ENCODE measurements around the gene TNPO1. TPM values are rescaled to one million over a fixed set of nuclear protein-coding genes. Genes with fewer than 3 reads are reported as not detected.

TNPO1 gene
- total and polyA plus RNA-seq, 10 of the 15 experiments (the other 5 are each of a cell fraction or from before 2014, with no cell fraction given), result 18.1 to 123 (median 79.2) TPM

DNA sequence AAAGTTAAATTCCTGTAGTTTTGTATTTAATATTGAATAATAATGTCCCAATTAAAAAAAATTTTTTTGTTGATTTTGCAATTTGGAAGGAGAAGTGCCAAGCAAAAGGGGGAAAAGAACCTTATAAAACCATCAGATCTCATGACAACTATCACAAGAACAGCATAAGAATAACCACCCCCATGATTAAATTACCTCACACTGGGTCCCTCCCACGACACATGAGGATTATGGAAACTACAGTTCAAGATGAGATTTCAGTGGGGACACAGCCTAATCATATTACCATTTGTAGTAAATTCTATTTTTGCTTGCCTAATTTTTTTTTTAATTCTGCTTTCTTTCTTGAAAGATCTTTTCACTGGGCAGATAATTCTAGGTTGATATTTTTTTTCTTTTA is 106.0 kb downstream of the TNPO1 start:
- DNase-seq (ENCODE audit: low read depth, low spot score) (no peak), ATAC-seq (no peak), FAIRE-seq (no peak)
- ChIA-PET POLR2A (no interaction called here), RAD21 (ENCODE audit: unreplicated experiment) (no interaction called here), SMC1A (ENCODE audit: uncharacterized antibody, unreplicated experiment) (no interaction called here), CTCF (no interaction called here)
- TF ChIP-seq CBX5 (IDR thresholded peaks at IDR 0.05; ENCODE audit: low read depth) (no peak), RUNX3 (IDR thresholded peaks at IDR 0.05; ENCODE audit: low read length) (no peak), SUPT20H (IDR thresholded peaks at IDR 0.05; ENCODE audit: borderline replicate concordance, control insufficient read depth, low read depth, low read length) (no peak)
- Histone ChIP-seq H3K4me2 (ENCODE audit: control insufficient read depth, insufficient read depth) (no peak overlapping the region), H3K79me2 (ENCODE audit: control insufficient read depth, insufficient read depth, low read length) (no peaks in the 10 kb centered on the region), H3K4me3 (no peak overlapping the region), H3K9ac (ENCODE audit: control insufficient read depth, insufficient read depth, low read length) (no peak overlapping the region), H3K4me1 (ENCODE audit: control insufficient read depth, insufficient read depth, low read length) (no peaks in the 10 kb centered on the region), H3K36me3 (ENCODE audit: control insufficient read depth in 2 of 2, insufficient read depth in 2 of 2, low read length in 1 of 2) (no peaks in the 10 kb centered on the region), H3K27ac (ENCODE audit: control insufficient read depth, insufficient read depth) (no peak overlapping the region), H3K9me3 (replicated peaks; ENCODE audit: control insufficient read depth, insufficient read depth, low read length) (no peaks in the 10 kb centered on the region), H3K27me3 (replicated peaks in 1 of 2; ENCODE audit: control insufficient read depth in 2 of 2, insufficient read depth in 2 of 2, low read length in 1 of 2) (no peaks in the 10 kb centered on the region), H2AFZ (ENCODE audit: control insufficient read depth, low read depth, low read length) (no peak overlapping the region), H4K20me1 (ENCODE audit: control insufficient read depth, insufficient read depth) (no peaks in the 10 kb centered on the region; the same call in 1 of the 2 replicates)
- no TSS peak for BruUV-seq (replicated peaks)
- 0% methylated on average over 1 of the region's 1 CpG for WGBS (ENCODE audit: insufficient coverage, insufficient replicate concordance, low lambda C conversion rate, missing lambda C conversion rate)
- in situ Hi-C loops (cut with MboI), result no loop called here
- intact Hi-C loops (cut with micrococcal nuclease; ENCODE audit: unreplicated experiment), result no loop called here

DNA sequence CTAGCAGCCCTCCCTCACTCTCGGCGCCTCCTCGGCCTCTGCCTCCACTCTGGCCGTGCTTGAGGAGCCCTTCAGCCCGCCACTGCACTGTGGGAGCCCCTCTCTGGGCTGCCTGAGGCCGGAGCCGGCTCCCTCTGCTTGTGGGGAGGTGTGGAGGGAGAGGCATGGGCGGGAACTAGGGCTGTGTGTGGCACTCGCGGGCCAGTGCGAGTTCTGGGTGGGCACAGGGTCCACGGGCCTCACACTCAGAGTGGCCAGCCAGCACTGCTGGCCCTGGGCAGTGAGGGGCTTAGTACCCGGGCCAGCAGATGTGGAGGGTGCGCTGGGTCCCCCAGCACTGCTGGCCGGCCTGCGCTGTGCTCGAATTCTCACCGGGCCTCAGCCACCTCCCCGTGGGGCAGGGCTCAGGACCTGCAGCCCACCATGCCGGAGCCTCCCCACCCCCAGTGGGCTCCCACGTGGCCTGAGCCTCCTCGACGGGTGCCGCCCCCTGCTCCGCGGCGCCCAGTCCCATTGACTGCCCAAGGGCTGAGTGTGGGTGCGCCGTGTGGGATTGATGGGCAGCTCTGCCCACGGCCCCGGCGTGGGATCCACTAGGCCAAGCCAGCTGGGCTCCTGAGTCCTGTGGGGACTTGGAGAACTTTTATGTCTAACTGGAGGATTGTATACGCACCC is 109.0 kb downstream of the TNPO1 start:
- ChIA-PET POLR2A (no interaction called here), SMC1A (ENCODE audit: uncharacterized antibody, unreplicated experiment) (no interaction called here), CTCF (no interaction called here), RAD21 (ENCODE audit: unreplicated experiment) (no interaction called here)
- no peak overlapping the region for H2AFZ ChIP-seq (ENCODE audit: control insufficient read depth, low read depth, low read length)
- no peak overlapping the region for H3K4me2 ChIP-seq (ENCODE audit: control insufficient read depth, insufficient read depth)
- H3K9ac ChIP-seq (ENCODE audit: control insufficient read depth, insufficient read depth, low read length), result no peak overlapping the region
- ATAC-seq (no peak), DNase-seq (ENCODE audit: low read depth, low spot score) (no peak), FAIRE-seq (no peak)
- H3K4me1 ChIP-seq (ENCODE audit: control insufficient read depth, insufficient read depth, low read length), result no peaks in the 10 kb centered on the region
- BruUV-seq (replicated peaks), result no TSS peak
- H3K9me3 ChIP-seq (replicated peaks; ENCODE audit: control insufficient read depth, insufficient read depth, low read length), result no peaks in the 10 kb centered on the region
- no peak overlapping the region for H3K4me3 ChIP-seq
- intact Hi-C loops (cut with micrococcal nuclease; ENCODE audit: unreplicated experiment), result no loop called here
- H3K36me3 ChIP-seq (ENCODE audit: control insufficient read depth in 2 of 2, insufficient read depth in 2 of 2, low read length in 1 of 2), result no peaks in the 10 kb centered on the region
- TF ChIP-seq CHD1 (IDR thresholded peaks at IDR 0.05; ENCODE audit: low read depth, low read length) (no peak), RFX5 (IDR thresholded peaks at IDR 0.05; ENCODE audit: low read depth, low read length) (no peak), EP300 (IDR thresholded peaks at IDR 0.05; ENCODE audit: borderline replicate concordance in 1 of 2, control insufficient read depth in 1 of 2, low read depth in 2 of 2, low read length in 2 of 2) (no peak), NBN (IDR thresholded peaks at IDR 0.05) (no peak), SMAD5 (IDR thresholded peaks at IDR 0.05; ENCODE audit: low read depth) (no peak), SIN3A (IDR thresholded peaks at IDR 0.05; ENCODE audit: low read depth, low read length) (no peak), TCF12 (IDR thresholded peaks at IDR 0.05; ENCODE audit: low read depth, low read length) (no peak), POLR2A (IDR thresholded peaks at IDR 0.05; ENCODE audit: low read depth, low read length) (no peak), CEBPB (IDR thresholded peaks at IDR 0.05; ENCODE audit: borderline replicate concordance in 1 of 2, low read depth in 2 of 2, low read length in 2 of 2) (no peak), KAT2A (conservative IDR thresholded peaks at IDR 0.05; ENCODE audit: control insufficient read depth, low read depth, low read length) (no peak)
- TF ChIP-seq, protein P1, sequence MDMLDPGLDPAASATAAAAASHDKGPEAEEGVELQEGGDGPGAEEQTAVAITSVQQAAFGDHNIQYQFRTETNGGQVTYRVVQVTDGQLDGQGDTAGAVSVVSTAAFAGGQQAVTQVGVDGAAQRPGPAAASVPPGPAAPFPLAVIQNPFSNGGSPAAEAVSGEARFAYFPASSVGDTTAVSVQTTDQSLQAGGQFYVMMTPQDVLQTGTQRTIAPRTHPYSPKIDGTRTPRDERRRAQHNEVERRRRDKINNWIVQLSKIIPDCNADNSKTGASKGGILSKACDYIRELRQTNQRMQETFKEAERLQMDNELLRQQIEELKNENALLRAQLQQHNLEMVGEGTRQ (IDR thresholded peaks at IDR 0.05; ENCODE audit: borderline replicate concordance, low read depth, low read length), result no peak
- TF ChIP-seq, protein P2, sequence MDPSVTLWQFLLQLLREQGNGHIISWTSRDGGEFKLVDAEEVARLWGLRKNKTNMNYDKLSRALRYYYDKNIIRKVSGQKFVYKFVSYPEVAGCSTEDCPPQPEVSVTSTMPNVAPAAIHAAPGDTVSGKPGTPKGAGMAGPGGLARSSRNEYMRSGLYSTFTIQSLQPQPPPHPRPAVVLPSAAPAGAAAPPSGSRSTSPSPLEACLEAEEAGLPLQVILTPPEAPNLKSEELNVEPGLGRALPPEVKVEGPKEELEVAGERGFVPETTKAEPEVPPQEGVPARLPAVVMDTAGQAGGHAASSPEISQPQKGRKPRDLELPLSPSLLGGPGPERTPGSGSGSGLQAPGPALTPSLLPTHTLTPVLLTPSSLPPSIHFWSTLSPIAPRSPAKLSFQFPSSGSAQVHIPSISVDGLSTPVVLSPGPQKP (IDR thresholded peaks at IDR 0.05; ENCODE audit: low read depth, low read length), result no peak
- 58% methylated on average over 33 of the region's 33 CpGs for WGBS (ENCODE audit: insufficient coverage, insufficient replicate concordance, low lambda C conversion rate, missing lambda C conversion rate)
- H3K27ac ChIP-seq (ENCODE audit: control insufficient read depth, insufficient read depth), result no peak overlapping the region
- H3K27me3 ChIP-seq (replicated peaks in 1 of 2; ENCODE audit: control insufficient read depth in 2 of 2, insufficient read depth in 2 of 2, low read length in 1 of 2), result no peaks in the 10 kb centered on the region
- in situ Hi-C loops (cut with MboI), result no loop called here
- no peaks in the 10 kb centered on the region for H3K79me2 ChIP-seq (ENCODE audit: control insufficient read depth, insufficient read depth, low read length)
- H4K20me1 ChIP-seq (ENCODE audit: control insufficient read depth, insufficient read depth), result no peaks in the 10 kb centered on the region

All from GM12878 (cell line).